ACC112 (cell line): ENCODE results near the gene OSBP.
"Not testable (repeated sequence)": the region's sequence is repeated elsewhere in the genome, so short reads cannot be mapped to it uniquely, and the experiment has no call there.

Experiments used
- H2AFZ ChIP-seq: fragments of 200-600 bp; sonication (generic); one replicate; pipeline ENCODE4 v1.6.0; 2017; ENCODE audit warnings: antibody characterized with exemption, low read length; ENCODE audit not compliant: unreplicated experiment
- H3K27ac ChIP-seq: fragments of 200-600 bp; sonication (generic); 2 replicates; pipeline ENCODE4 v1.5.1; 2014; ENCODE audit warnings: low read depth, mild to moderate bottlenecking, antibody characterized with exemption, low read length, moderate library complexity
- H3K27me3 ChIP-seq: fragments of 200-600 bp; sonication (generic); 2 replicates; pipeline ENCODE4 v1.6.1; 2014; ENCODE audit warnings: mild to moderate bottlenecking, antibody characterized with exemption, low read length, moderate library complexity, mixed read lengths; ENCODE audit not compliant: insufficient read depth
- H3K36me3 ChIP-seq: fragments of 200-600 bp; sonication (generic); 2 replicates; pipeline ENCODE4 v1.6.1; 2016; ENCODE audit warnings: mild to moderate bottlenecking, antibody characterized with exemption, low read length, moderate library complexity, mixed read lengths; ENCODE audit not compliant: insufficient read depth
- H3K4me1 ChIP-seq: fragments of 200-600 bp; sonication (generic); one replicate; pipeline ENCODE4 v1.6.1; 2016; ENCODE audit warnings: low read length, mixed read lengths; ENCODE audit not compliant: insufficient read depth, unreplicated experiment, control insufficient read depth
- H3K4me3 ChIP-seq: fragments of 200-600 bp; sonication (generic); 2 replicates; pipeline ENCODE4 v1.5.1; 2014; ENCODE audit warnings: mild to moderate bottlenecking, low read depth, low read length
- H3K79me2 ChIP-seq: fragments of 200-600 bp; sonication (generic); one replicate; pipeline ENCODE4 v1.6.0; 2016; ENCODE audit warnings: low read length; ENCODE audit not compliant: control insufficient read depth, unreplicated experiment, insufficient read depth

The OSBP gene

DNA sequence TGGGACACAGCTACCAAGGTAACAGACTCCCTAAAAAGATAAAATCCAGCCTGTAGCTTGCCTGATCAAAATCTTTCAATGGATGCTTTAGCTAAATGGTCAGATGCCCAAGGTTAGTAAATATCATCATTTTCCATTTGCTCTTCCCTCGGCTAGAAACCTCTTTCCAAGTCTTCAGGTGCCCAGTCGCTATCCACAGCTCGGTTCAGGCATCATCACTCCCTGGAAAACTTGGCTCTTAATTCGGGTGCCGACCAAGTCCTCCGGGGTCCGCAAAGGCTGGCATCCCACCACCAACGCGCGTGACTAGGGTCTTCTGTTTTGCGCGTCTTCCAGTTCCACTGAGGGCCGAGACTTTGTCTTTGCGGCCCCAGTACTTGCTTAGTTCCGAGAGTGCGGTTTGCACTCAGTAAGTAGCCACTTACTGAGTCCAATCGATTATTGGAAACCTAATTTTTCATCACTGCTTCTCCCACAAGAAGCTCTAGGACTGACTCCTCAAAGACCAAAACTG, 59.9 kb downstream of the OSBP start:
- Histone ChIP-seq H3K36me3 (no peaks in the 10 kb centered on the region), H3K4me1 (no peaks in the 10 kb centered on the region), H3K79me2 (no peaks in the 10 kb centered on the region), H3K4me3 (peak overlapping the region; percentile 78), H3K27me3 (no peaks in the 10 kb centered on the region), H2AFZ (peak overlapping the region; percentile 90), H3K27ac (peak overlapping the region; percentile 69)

DNA sequence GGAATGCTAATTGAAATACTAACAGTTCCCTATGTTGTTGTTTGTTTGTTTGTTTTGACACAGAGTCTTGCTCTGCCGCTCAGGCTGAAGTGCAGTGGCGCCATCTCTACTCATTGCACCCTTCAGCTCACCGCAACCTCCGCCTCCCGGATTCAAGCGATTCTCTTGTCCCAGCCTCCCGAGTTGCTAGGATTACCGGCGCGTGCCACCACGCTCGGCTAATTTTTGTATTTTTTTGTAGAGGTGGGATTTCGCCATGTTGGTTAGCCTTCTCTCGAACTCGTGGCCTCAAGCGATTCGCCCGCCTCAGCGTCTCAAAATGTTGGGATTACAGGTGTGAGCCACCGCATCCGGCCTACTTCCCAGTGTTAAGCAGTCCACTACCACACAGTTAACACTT, 62.3 kb downstream of the OSBP start:
- no peaks in the 10 kb centered on the region for H3K4me1 ChIP-seq
- H3K36me3 ChIP-seq: no peaks in the 10 kb centered on the region
- no peak overlapping the region for H2AFZ ChIP-seq
- H3K27me3 ChIP-seq: no peaks in the 10 kb centered on the region
- no peak overlapping the region for H3K4me3 ChIP-seq
- H3K27ac ChIP-seq: no peak overlapping the region
- H3K79me2 ChIP-seq: no peaks in the 10 kb centered on the region

DNA sequence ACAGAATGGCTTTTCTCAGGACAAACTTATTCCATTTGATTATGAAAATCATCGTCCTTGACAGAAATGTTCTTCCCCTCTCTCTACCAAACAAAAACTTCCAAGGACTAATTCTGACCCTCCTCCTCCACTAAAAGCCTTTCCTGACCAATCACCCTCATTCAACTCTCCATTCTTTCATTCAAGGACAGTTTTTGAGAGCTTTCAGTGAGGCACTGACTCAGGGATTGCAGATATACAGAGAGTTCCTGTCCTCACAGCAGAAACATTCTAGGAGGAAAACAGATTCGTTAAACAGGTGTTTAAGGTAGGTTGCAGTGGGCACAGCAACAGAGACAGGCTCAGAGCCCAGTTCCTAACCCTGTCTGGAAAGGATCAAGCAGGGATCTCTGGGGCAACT, 62.7 kb downstream of the OSBP start:
- no peak overlapping the region for H3K4me3 ChIP-seq
- H3K79me2 ChIP-seq: no peaks in the 10 kb centered on the region
- no peaks in the 10 kb centered on the region for H3K36me3 ChIP-seq
- H3K27me3 ChIP-seq: no peaks in the 10 kb centered on the region
- no peaks in the 10 kb centered on the region for H3K4me1 ChIP-seq
- H2AFZ ChIP-seq: no peak overlapping the region
- H3K27ac ChIP-seq: no peak overlapping the region

DNA sequence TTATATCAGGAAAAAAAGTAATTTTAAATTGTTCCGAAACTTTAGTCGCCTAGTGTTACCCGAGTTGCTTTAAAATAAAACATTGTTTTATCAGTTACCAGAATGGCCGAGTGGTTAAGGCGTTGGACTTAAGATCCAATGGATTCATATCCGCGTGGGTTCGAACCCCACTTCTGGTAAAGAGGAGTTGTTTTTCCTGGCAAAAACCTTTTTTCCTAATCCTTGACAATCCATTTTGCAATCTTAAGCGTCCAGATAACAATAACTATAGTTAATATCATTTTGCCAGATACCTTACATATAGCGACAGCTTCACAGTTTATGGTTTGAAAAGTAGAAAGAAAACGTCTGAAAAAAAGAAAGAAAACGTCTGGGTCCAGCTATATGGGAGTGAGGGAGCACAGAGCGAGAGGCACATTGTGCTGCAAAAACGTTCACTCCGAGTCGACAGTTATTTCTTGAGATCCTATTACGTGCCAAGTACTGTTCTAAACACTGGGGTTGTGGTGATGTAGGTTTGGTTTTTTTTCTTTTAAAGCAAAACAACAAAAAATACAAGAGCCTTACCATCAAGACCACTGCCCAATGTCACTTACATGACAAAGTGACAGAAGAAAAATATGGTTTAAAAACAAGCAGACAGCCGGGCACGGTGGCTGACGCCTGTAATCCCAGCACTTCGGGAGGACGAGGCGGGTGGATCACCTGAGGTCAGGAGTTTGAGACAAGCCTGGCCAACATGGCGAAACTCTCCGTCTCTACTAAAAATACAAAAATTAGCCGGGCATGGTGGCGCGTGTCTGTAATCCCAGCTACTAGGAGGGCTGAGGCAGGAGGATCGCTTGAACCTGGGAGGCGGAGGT, 63.7 kb downstream of the OSBP start:
- Histone ChIP-seq H3K36me3 (no peaks in the 10 kb centered on the region), H3K27me3 (no peaks in the 10 kb centered on the region), H3K4me3 (peak overlapping the region; percentile 85), H2AFZ (peak overlapping the region; percentile 87), H3K4me1 (no peaks in the 10 kb centered on the region), H3K79me2 (no peaks in the 10 kb centered on the region), H3K27ac (peak overlapping the region; percentile 91)

DNA sequence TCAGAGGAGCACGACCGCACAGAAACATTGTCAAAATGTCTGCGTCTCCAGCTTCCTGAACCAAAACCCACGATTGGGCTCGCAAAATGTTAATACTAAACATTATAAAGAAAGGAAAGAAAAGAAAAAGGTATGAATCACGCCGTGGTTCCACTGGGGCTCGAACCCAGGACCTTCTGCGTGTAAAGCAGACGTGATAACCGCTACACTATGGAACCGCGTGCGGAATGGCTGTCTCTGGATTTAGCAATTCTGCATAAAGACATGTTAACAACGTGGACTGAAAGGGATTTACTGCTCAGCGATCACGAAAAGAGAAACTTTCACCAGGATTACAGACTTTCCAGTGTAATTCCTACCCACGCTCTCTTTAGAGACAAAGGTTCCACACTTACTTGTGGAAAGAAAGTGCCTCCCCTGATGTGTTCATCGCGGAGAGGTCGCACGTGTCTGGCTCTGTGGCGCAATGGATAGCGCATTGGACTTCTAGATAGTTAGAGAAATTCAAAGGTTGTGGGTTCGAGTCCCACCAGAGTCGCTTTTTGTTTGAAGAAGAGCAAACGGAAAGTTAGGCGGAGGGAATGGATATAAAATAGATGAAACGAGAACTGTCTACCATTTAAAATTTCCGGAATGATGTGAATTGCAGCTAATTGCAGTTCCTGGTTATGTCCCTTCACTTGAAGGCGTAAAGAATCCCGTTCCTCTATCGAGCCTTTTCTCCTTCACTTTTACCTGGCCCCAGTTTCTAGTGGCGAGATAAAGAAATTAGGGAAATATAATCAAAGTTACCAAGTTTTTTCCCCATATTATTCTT, 64.5 kb downstream of the OSBP start:
- Histone ChIP-seq H2AFZ (peak overlapping the region; percentile 7), H3K79me2 (no peaks in the 10 kb centered on the region), H3K27ac (peak overlapping the region; percentile 91), H3K27me3 (no peaks in the 10 kb centered on the region), H3K4me3 (peak overlapping the region; percentile 85), H3K36me3 (no peaks in the 10 kb centered on the region), H3K4me1 (no peaks in the 10 kb centered on the region)

DNA sequence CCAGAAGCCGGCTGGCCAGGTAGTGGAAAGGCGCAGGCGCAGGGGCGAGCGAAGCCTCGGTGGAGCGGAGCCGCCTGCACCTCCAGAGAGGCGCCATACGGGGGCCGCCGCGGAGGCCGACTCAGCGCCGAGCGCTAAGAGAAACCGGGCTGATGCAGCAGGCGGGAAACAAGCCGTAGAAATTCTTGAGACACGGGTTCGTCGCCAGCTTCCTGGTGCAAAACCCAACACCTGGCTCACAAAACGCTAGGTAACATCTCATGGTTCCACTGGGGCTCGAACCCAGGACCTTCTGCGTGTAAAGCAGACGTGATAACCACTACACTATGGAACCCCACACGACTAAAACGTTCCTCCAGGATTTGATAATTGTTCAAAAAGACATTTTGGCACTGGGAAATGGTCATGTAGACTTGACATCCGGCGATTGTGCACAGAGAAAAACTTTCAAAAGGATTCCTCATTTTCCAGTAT, 65.2 kb downstream of the OSBP start:
- peak overlapping the region; percentile 85 for H3K4me3 ChIP-seq
- H3K36me3 ChIP-seq: no peaks in the 10 kb centered on the region
- H3K27ac ChIP-seq: peak overlapping the region; percentile 91
- H3K79me2 ChIP-seq: no peaks in the 10 kb centered on the region
- H2AFZ ChIP-seq: no peak overlapping the region
- no peaks in the 10 kb centered on the region for H3K4me1 ChIP-seq
- H3K27me3 ChIP-seq: no peaks in the 10 kb centered on the region

DNA sequence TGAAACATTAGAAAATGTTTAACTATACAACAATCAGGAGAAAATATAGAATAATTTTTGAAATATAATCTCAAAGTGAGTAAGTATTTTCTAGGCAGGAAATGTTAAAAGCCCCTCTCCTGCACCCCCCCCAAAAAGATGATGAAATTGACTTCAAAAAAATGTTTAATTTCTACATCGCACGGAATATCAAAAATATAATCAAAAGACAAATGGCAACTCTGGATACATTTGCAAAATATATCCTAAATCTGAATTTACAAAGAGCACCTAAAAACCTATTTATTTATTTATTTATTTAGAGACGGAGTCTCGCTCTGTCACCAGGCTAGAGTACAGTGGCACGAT, 67.3 kb downstream of the OSBP start:
- Histone ChIP-seq H3K27me3 (no peaks in the 10 kb centered on the region), H3K27ac (no peak overlapping the region), H2AFZ (no peak overlapping the region), H3K4me1 (no peaks in the 10 kb centered on the region), H3K79me2 (no peaks in the 10 kb centered on the region), H3K36me3 (no peaks in the 10 kb centered on the region), H3K4me3 (no peak overlapping the region)

DNA sequence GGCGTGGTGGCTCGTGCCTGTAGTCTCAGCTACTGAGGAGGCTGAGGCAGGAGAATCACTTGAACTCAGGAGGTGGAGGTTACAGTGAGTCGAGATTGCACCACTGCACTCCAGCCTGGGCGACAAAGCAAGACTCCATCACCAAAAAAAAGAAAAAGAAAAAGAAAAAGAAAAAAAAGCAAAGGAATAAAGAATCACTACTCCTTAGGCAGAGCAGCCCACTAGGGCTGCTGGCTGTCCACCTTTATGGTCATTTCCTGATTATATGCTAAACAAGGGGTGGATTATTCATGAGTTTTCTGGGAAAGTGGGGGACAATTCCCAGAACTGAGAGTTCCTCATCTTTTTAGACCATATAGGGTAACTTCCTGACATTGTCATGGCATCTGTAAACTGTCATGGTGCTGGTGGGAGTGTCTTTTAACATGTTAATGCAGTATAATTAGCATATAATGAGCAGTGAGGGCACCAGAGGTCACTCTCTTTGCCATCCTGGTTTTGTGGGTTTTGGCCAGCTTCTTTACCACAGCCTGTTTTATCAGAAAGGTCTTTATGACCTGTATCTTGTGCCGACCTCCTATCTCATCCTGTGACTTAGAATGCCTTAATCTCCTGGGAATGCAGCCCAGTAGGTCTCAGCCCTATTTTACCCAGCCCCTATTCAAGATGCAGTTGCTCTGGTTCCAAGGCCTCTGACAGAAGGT, 67.8 kb downstream of the OSBP start:
- not testable (repeated sequence) for H3K27ac ChIP-seq, H2AFZ ChIP-seq, H3K27me3 ChIP-seq, H3K79me2 ChIP-seq, H3K4me3 ChIP-seq, H3K4me1 ChIP-seq, H3K36me3 ChIP-seq

DNA sequence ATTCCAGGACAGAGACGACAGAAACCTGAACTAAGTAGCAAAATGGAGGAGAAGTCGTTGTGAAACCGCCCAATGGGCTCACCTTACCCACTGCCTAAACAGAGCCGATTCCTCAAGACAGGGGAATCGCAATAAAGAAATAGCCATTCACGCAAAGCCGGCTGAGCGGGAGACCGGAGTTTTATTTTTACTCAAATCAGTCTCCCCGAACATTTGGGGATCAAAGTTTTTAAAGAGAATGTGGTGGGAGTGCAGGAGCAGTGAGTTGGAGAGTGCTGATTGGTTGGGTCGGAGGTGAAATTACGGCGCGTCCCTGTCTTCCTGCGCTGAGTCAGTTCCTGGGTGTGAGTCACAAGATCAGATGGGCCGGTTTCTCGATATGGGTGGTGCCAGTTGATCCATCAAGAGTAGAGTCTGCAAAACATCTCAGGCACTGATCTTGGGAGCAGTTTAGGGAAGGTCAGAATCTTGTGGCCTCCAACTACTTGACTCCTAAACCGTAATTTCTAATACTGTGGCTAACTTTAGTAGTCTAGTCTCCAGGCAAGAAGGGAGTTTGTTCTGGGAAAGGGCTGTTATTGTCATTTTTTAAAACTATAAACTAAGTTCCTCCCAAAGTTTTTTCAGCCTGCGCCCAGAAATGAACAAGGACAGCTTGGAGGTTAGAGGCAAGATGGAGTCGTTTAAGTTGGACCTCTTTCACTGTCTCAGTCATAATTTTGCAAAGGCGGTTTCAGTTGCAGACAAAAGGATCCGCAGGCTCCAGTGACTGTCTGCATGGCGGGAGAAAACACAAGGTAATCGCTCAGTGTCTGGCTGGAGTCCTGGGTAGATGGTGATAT, 70.2 kb downstream of the OSBP start:
- H3K4me3 ChIP-seq: no peak overlapping the region
- H3K27me3 ChIP-seq: no peaks in the 10 kb centered on the region
- no peaks in the 10 kb centered on the region for H3K79me2 ChIP-seq
- no peaks in the 10 kb centered on the region for H3K36me3 ChIP-seq
- H3K27ac ChIP-seq: no peak overlapping the region
- no peaks in the 10 kb centered on the region for H3K4me1 ChIP-seq
- no peak overlapping the region for H2AFZ ChIP-seq

DNA sequence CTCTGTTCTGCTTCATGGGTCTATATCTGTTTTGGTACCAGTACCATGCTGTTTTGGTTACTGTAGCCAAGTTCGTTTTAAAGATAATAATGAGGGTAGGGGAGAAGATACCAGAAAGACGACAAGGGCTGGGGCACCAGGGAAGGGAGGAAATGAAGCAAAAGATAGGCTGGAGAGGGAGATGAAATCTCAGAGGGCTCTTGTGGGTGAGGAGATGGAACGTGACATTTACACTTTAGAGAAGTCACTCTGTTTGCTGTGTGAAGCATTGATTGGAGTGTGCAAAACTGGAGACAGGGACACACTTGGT, 70.8 kb downstream of the OSBP start:
- Histone ChIP-seq H3K4me3 (no peak overlapping the region), H3K27ac (no peak overlapping the region), H3K36me3 (no peaks in the 10 kb centered on the region), H3K4me1 (no peaks in the 10 kb centered on the region), H3K27me3 (no peaks in the 10 kb centered on the region), H2AFZ (no peak overlapping the region), H3K79me2 (no peaks in the 10 kb centered on the region)
